Activated CD4-positive, alpha-beta T cell treated with anti-CD3 and anti-CD28 coated beads for 4 hours (primary cell): ENCODE results near the gene CUL1.

ENCODE experiments used
- DNase-seq, 2 donors: peaks; one replicate each; pipeline ENCODE4 v3.0.0-alpha.2; 2020

CUL1 gene

GRCh38 chr7:148772297-148773089 lies 73.8 kb downstream of the CUL1 start:
- peak; percentile 45 for DNase-seq

- peak; percentile 7 to 21 for DNase-seq
These were observed 74.6 kb downstream of the CUL1 start for GRCh38 chr7:148773334-148773733.

- no peak for DNase-seq
These were observed 75.8 kb downstream of the CUL1 start for GRCh38 chr7:148774471-148774870.

DNA sequence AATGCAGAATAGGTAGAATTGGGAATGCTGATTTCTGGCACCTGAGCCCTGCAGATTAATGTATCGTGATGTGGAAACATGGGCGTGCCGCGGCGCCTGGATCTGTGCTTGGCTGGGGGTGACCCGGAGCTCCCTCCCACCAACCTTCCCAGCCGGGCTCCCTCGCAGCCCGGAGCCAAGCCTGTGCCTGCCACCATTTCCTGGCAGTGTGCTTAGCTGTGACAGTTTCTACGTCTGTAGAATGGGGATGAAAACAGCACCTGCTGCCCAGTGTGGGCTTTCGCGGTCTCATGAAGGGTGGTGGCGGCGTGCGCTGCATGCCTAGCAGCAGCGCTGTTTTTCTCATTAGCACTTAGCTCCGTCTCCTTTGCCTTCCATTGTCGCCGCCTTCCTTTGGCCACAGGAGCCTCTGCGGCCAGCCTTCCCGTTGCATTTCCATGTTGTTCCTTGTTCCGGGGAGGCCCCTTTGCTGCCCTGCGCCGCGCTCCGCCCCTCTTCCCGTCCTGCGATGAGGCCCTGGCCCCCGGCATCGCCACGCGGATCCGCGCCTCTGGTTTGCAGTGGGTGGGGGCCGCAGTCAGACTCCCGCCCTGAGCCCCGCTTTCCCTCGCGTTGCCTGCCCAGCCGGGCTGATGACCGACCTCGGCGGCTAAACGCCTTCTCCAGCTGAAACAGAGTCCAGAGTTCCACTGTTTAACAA lies 84.2 kb downstream of the CUL1 start:
- DNase-seq = no peak

DNA sequence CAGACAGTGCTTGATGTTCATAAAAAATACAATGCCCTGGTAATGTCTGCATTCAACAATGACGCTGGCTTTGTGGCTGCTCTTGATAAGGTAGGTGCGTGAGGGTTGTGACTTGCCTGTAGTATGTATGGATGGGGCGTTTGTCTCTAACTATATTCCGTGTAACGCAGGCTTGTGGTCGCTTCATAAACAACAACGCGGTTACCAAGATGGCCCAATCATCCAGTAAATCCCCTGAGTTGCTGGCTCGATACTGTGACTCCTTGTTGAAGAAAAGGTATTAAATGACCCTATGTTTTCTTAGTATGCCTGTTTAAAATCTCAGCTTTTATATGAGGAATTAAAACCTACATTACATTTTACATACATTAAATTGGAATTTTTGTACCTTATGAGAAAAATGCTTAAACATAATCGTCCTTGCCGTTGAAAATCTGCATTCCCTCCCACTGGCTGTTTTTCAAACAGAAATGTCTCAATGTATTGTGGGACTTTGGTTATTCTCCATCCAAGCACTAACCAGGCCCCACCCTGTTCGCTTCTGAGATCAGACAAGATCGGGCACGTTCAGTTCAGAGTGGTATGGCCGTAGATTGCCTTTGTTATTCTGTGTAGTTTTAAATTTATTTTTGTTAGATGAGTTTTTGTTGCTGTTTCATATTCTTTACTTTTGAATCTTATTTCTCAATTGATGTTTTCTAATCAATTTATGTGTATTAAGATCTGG lies 85.3 kb downstream of the CUL1 start:
- no peak for DNase-seq

- no peak for DNase-seq
These were observed 89.0 kb downstream of the CUL1 start for GRCh38 chr7:148787571-148788295.

DNA sequence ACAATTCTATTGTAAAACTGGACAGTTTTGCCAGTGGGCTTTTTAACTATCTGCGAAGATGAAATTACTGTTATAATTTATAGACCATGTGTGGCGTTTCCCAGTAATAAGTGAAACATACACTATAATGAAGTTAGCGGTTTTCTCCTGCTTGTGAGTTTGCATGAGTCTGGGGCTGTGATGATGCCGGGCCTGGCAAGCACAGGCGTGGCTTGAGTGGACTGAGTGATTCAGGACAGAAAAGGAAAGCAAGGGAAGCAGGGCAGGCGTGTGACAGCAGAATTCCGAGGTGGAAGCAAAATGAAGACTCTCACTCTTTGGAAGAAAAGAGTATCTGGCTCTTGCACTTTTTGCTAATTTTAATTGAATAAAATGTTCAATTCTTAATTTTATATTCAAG lies 90.5 kb downstream of the CUL1 start:
- DNase-seq = no peak

DNA sequence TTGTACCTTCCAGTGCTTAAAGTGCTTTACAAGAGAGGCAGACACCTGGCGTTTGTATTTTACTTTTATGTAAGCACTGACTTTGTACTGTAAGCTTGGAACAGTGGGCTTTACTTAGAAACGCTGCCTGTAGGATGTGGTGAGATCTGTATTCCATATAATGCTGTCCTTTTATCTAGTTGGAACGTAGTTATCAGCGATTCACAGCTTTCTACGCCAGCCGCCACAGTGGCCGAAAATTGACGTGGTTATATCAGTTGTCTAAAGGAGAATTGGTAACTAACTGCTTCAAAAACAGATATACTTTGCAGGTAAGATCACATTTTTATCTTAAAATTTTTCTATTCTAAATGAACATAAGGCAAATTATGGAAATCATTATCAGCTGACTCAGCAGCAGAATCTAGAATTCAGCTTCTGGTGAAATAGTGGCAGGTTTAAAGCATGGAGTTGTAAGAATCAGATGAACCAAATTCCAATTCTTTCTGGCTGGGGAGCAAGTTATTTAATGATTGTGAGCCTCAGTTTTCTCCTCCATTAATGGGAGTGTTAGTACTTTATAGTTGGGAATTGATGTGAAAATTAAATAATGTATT lies 91.5 kb downstream of the CUL1 start:
- no peak for DNase-seq

GRCh38 chr7:148790850-148791249 lies 92.1 kb downstream of the CUL1 start:
- DNase-seq = no peak

- DNase-seq = no peak
These were observed 92.8 kb downstream of the CUL1 start for GRCh38 chr7:148791546-148791945.

DNA sequence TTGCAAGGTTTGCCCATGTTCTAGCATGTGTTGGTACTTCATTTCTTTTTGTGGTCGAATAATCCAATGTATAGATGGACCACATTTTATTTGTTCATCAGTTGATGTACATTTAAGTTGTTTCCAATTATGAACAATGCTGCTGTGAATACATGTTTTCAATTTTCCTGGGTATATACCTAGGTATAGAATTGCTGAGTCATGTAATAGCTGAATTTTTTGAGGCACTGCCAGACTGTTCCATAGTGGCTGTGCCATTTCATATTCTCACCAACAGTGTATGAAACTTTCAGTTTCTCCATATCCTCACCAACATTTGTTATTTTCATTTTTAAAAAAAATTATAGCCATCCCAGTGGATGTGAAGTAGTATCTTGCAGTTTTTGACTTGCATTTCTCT lies 94.9 kb downstream of the CUL1 start:
- no peak for DNase-seq

DNA sequence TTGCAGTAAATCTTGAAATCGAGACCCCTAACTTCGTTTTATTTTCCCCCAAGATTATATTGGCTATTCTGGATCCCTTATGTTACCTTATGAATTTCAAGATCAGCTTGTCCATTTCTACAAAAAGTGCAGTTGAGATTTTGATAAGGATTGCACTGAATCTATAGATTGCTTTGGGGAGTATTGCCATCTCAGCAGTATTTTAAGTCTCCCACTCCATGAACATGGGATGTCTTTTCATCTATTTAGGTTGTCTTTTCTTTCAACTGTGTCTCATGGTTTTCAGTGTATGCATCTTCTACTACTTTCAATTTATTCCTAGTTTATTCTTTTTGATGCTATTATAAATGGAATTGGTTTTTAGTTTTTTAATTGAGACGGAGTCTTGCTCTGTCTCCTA lies 95.8 kb downstream of the CUL1 start:
- DNase-seq = no peak

- no peak for DNase-seq
These were observed 98.1 kb downstream of the CUL1 start for GRCh38 chr7:148796841-148797240.

DNA sequence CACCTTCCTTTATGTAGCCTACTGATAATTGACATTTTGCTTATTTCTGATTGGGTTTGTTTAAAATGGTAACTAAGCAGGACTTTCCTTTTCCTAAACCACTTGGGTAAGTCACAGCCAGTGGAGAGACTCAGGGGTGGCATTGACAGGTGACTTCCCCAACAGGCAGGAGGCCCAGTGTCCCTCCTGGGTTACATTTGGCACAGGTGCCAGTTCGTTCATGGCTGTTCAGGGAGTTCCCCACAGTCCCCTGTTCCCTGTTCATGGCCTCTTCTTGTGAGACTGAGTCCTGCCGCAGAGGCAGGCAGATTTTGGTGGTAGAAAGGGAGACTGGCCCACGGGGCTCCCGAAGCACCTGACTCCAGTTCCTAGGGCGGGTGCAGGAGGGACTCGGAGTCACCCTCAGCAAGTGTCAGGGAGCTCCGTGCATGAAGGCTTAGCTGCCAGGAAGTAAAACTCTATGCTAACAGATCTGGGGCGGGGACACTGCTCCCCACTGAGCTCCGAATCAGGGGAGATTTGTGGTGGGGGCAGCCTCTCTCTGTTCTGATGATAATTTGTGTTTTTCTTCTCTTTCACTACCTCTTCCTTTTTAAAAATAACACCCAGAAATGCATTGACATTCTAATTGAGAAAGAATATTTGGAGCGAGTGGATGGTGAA lies 101.3 kb downstream of the CUL1 start:
- DNase-seq = no peak

DNA sequence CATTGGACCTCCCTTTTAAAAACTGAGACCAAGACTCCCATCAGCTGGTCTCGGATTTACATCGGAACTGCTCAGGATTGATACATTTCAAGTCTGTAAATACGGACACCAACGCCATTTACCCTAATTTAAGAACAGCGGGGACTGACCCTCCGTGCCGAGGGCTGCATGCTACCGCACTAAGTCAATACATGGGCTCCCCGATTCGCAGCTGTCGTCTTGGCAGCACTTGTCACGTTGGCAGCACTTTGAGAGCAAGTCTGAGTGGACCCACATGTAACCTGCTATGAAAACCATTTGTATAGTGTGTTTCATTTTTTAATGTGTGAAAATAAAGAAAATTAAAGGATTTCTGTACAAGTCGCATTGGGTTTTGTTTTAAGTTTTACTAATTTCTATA lies 102.0 kb downstream of the CUL1 start:
- DNase-seq = no peak

DNA sequence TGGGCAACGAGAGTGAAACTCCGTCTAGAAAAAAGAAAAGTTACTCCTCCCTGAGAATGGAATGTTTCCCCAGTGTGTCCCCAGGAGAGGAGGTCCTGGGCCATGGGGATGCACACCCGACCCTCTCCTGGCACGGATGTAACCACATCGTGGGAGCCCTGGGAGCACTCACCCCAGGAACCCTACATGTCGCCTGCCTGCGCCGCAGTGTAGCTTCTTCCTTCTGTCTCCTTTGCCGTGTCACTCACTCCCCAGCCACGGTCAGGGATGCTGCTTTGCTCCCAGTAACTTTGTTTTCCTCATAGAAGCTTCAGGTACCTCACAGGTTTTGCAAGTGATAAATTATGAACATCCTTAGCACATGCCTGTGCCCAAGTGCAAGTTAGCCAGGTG lies 103.4 kb downstream of the CUL1 start:
- no peak for DNase-seq

DNA sequence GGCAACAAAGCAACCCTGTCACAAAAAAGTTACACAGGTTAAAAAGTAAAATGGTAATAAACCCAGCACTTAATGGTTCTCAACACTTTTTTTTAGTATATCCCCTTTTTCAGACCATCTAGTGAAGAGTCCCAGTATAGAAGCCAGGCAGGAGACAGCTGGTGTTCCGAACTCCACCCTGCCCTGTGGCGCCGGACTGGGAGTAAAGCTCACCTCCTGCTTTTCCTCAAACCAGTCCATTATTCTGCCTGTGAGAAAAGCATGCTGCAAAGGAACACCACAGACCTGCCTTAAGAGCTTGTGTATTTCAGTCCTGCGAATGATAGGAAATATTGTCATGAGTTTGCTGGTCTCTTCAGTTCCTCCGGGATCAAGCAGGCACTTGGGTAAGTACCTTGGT lies 104.4 kb downstream of the CUL1 start:
- DNase-seq = no peak

DNA sequence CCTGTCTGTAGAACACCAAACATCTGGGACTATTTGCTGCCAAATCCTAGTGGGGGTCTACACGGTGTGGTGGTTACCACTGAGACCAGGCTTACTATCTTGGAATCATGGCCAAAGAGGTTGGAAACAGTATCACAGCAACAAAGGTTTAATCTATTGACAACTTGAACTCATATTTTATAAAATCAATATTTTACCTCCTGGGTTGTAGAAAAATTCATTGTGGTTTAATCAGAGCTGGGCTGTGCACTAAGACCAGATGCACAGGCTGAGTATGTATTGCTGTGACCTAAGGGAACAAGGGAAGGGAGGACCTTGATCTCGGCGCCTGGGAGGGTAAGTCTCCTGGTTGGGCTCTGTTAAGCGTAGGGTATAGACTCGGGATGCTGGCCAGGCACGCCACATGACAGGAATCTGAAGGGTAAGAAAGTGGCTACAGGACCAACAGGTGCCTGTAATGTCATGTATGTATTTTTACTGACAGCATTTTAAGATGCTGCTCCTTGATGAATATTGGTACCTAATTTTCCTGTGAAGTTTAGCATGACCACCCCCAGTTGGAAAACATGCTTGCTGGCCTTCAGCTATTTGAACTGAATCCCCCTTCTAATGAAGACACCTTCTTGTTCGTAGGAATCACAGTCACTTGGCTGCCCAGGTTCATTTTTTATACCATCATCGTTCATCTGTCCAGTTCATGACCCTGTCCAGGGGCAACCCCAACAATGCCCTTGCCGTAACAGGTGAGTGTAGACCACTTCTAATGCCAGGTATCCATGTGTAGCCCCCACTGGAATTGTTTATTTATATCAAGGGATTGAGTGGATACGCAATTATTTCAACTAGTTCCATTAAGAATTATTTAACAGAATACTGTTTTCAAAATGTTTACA lies 105.9 kb downstream of the CUL1 start:
- DNase-seq = no peak

- no peak for DNase-seq
These were observed 107.5 kb downstream of the CUL1 start for GRCh38 chr7:148806187-148806586.

DNA sequence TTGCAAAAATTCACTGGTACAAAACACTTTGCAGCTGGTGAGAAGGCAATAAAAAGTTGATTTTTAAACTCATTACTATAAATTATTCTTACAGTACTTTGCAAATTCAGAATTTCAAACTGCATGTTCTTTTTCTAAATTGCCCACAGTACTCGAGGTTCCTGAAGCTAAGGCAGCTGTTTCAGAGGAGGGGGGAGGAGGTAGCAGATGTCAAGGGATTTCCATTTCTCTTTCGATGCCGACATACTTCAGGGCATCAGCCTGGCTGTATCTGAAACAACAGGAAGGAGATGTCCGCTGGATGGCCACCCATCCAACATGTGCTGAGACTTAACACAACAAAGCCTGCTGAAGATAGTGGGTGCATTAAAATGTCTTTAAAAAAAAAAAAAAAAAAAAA lies 108.7 kb downstream of the CUL1 start:
- no peak for DNase-seq

- DNase-seq = no peak
These were observed 111.2 kb downstream of the CUL1 start for GRCh38 chr7:148809856-148810255.
